ENCODE data around the gene OR4N2. TPM values are rescaled to one million over a fixed set of nuclear protein-coding genes. Genes with fewer than 3 reads are reported as not detected.
"Not testable (repeated sequence)": the region's sequence is repeated elsewhere in the genome, so short reads cannot be mapped to it uniquely, and the experiment has no call there.

OR4N2 gene
- total RNA-seq: not detected
- long read RNA-seq: 0 reads

DNA sequence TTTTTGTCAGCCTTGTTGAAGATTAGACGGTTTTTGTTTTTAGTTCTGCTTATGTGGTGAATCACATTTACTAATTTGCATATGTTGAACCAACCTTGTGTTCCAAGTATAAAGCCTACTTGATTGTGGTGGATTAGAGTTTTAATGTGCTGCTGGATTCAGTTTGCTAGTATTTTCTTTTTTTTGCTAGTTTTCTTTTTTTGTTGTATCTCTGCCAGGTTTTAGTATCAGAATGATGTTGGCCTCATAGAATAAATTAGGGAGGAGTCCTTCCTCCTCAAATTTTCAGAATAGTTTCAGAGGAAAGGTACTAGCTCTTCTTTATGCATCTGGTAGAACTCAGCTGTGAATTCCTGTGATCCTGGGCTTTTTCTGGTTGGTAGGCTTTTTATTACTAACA lies at the start of gene OR4N2:
Gene OR4N2 (plus strand): TSS at position 301 of the 400 bp plus-strand sequence. CDS start 23,679 bp downstream, outside the sequence.
- DNase-seq; H3K4me1 ChIP-seq; H3K36me3 ChIP-seq; H3K27ac ChIP-seq (replicated peaks); H3K4me3 ChIP-seq; intact Hi-C loops (cut with micrococcal nuclease); H3K27me3 ChIP-seq (ENCODE audit: low read depth): not testable (repeated sequence)
- peaks cover 29% of the 10 kb centered on the region for H3K9me3 ChIP-seq (replicated peaks)

DNA sequence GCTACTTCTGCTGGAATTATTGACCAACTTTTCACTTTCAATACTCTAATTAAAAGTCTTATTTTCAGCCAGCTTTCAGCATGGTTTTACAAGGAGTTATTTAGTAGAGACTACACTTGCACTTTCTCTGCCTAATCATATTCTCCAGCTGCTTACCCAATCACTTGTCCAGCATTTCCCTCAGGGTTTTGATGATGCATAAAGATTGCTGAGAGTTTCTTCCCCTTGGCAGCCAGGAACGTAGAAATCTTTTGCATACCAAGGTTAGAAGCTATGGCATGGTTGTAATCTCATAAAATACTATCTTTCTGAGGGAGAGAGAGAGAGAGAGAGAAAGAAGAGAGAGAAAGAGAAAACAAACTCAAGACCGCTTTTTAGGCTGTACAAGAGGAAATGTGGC lies 49.4 kb upstream of the OR4N2 start:
- no peak for TF ChIP-seq CTCF (IDR thresholded peaks at IDR 0.05; ENCODE audit: borderline replicate concordance)
- Histone ChIP-seq H3K27me3 (ENCODE audit: low read depth) (no peaks in the 10 kb centered on the region), H3K9me3 (replicated peaks) (no peaks in the 10 kb centered on the region), H3K36me3 (no peaks in the 10 kb centered on the region), H3K4me3 (no peak overlapping the region), H3K4me1 (no peaks in the 10 kb centered on the region), H3K27ac (replicated peaks) (no peak overlapping the region)
- intact Hi-C loops (cut with micrococcal nuclease): no loop called here
- no peak for DNase-seq

GRCh38 chr14:19771491-19771890 lies 32.1 kb upstream of the OR4N2 start:
- H3K4me3 ChIP-seq; DNase-seq; intact Hi-C loops (cut with micrococcal nuclease); H3K36me3 ChIP-seq; H3K27me3 ChIP-seq (ENCODE audit: low read depth); H3K27ac ChIP-seq (replicated peaks); H3K4me1 ChIP-seq: not testable (repeated sequence)
- peaks cover 18% of the 10 kb centered on the region for H3K9me3 ChIP-seq (replicated peaks)

DNA sequence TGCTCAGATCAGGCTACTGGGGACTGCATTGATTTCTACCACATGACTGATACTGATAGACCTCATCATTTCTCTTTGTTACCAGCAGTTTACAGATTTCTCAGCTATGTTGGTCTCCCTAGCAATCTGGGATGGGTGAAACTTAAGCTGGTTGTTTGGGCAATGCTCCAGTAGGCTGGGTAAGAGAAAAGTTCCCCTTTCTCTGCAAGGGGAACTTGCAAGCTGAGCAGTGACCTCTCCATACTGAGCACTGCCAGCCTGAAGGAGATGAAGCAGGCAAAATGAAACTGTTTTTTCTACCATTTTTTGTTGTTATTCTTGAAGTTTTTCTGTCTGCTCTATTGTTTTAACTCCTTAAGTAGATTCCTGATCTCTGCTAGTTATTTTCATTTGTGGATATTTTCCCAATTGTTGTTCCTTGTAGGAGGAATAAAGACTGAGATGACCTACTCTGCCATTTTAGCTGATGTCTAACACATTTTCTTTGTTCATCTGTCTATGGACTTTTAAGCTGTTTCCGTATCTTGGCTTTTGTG lies 31.6 kb upstream of the OR4N2 start:
- no peak for TF ChIP-seq CTCF (IDR thresholded peaks at IDR 0.05; ENCODE audit: borderline replicate concordance)
- Histone ChIP-seq H3K27me3 (ENCODE audit: low read depth) (no peaks in the 10 kb centered on the region), H3K4me1 (no peaks in the 10 kb centered on the region), H3K9me3 (replicated peaks) (peaks cover 18% of the 10 kb centered on the region), H3K4me3 (no peak overlapping the region), H3K36me3 (no peaks in the 10 kb centered on the region), H3K27ac (replicated peaks) (no peak overlapping the region)
- intact Hi-C loops (cut with micrococcal nuclease): no loop called here
- no peak for DNase-seq

GRCh38 chr14:19772454-19772853 lies 31.1 kb upstream of the OR4N2 start:
- H3K4me1 ChIP-seq; H3K36me3 ChIP-seq; H3K4me3 ChIP-seq; DNase-seq; H3K27ac ChIP-seq (replicated peaks); intact Hi-C loops (cut with micrococcal nuclease); H3K27me3 ChIP-seq (ENCODE audit: low read depth): not testable (repeated sequence)
- H3K9me3 ChIP-seq (replicated peaks): peaks cover 18% of the 10 kb centered on the region

- DNase-seq; intact Hi-C loops (cut with micrococcal nuclease); H3K4me1 ChIP-seq; H3K27ac ChIP-seq (replicated peaks); H3K4me3 ChIP-seq; H3K36me3 ChIP-seq; H3K27me3 ChIP-seq (ENCODE audit: low read depth): not testable (repeated sequence)
- H3K9me3 ChIP-seq (replicated peaks): peaks cover 18% of the 10 kb centered on the region
These were observed 30.4 kb upstream of the OR4N2 start, which contains the start of gene OR4M1 for GRCh38 chr14:19773204-19773603. Gene OR4M1, plus strand, starts transcription at chr14:19773504. Its CDS starts 6,819 bp downstream, at chr14:19780323.

- no peak for TF ChIP-seq CTCF (IDR thresholded peaks at IDR 0.05; ENCODE audit: borderline replicate concordance)
- H3K27me3 ChIP-seq (ENCODE audit: low read depth): no peaks in the 10 kb centered on the region
- no peak overlapping the region for H3K4me3 ChIP-seq
- DNase-seq: no peak
- H3K9me3 ChIP-seq (replicated peaks): peaks cover 15% of the 10 kb centered on the region
- intact Hi-C loops (cut with micrococcal nuclease): no loop called here
- H3K36me3 ChIP-seq: no peaks in the 10 kb centered on the region
- no peaks in the 10 kb centered on the region for H3K4me1 ChIP-seq
- H3K27ac ChIP-seq (replicated peaks): no peak overlapping the region
These were observed 28.0 kb upstream of the OR4N2 start for GRCh38 chr14:19775587-19775986.

DNA sequence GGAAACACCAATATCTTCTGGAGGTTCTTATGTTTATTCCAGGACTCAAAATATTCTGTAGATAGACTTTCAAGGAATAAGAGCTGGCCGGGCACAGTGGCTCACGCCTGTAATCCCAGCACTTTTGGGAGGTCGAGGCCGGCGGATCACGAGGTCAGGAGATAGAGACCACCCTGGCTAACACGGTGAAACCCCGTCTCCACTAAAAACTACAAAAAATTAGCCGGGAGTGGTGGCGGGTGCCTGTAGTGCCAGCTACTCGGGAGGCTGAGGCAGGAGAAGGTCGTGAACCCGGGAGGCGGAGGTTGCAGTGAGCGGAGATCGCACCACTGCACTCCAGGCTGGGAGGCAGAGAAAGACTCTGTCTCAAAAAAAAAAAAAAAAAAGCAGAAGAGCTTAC lies 17.7 kb upstream of the OR4N2 start:
- H3K27me3 ChIP-seq (ENCODE audit: low read depth); intact Hi-C loops (cut with micrococcal nuclease); H3K4me1 ChIP-seq; H3K36me3 ChIP-seq; DNase-seq; H3K4me3 ChIP-seq; H3K9me3 ChIP-seq (replicated peaks); H3K27ac ChIP-seq (replicated peaks): not testable (repeated sequence)

GRCh38 chr14:19787318-19787717 lies 16.3 kb upstream of the OR4N2 start:
- H3K4me1 ChIP-seq; H3K9me3 ChIP-seq (replicated peaks); H3K36me3 ChIP-seq; H3K4me3 ChIP-seq; H3K27ac ChIP-seq (replicated peaks); H3K27me3 ChIP-seq (ENCODE audit: low read depth); DNase-seq; intact Hi-C loops (cut with micrococcal nuclease): not testable (repeated sequence)

DNA sequence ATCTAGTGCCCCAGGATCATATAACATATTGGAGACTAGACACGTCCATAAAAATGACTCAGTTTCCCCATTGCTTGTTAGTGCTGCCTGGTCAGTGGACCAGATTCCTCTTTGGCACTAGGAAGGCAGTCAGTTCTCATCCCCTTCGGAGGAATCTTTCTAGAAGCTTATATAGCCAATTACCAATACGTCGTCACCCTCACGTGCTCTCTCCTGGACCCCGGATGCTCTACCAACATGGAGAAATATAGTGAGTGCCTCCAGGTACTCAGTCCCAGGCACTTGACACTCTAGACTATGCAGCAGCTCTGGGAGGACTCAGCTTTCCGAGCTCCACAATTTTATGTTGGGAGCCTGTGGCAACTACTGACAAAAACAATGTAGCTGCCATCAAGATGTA lies 15.4 kb upstream of the OR4N2 start:
- intact Hi-C loops (cut with micrococcal nuclease); H3K27me3 ChIP-seq (ENCODE audit: low read depth); H3K36me3 ChIP-seq; H3K9me3 ChIP-seq (replicated peaks); H3K4me1 ChIP-seq; H3K27ac ChIP-seq (replicated peaks); DNase-seq; H3K4me3 ChIP-seq: not testable (repeated sequence)

DNA sequence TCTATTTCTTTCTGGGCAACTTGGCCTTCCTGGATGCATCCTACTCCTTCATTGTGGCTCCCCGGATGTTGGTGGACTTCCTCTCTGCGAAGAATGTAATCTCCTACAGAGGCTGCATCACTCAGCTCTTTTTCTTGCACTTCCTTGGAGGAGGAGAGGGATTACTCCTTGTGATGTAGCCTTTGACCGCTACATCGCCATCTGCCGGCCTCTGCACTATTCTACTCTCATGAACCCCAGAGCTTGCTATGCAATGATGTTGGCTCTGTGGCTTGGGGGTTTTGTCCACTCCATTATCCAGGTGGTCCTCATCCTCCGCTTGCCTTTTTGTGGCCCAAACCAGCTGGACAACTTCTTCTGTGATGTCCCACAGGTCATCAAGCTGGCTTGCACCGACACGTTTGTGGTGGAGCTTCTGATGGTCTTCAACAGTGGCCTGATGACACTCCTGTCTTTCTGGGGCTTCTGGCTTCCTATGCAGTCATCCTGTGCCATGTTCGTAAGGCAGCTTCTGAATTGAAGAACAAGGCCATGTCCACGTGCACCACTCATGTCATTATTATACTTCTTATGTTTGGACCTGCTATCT lies 7.0 kb upstream of the OR4N2 start:
- H3K4me1 ChIP-seq; intact Hi-C loops (cut with micrococcal nuclease); H3K4me3 ChIP-seq; H3K27me3 ChIP-seq (ENCODE audit: low read depth); H3K36me3 ChIP-seq; H3K27ac ChIP-seq (replicated peaks); DNase-seq; H3K9me3 ChIP-seq (replicated peaks): not testable (repeated sequence)

Measured in left ventricle myocardium inferior (tissue), 1 donor.